OCI-LY1 (cell line): ENCODE data around the gene LRRK2.

Source experiments
- H2AFZ ChIP-seq: fragments of 200-600 bp; sonication (generic), shearing (Covaris generic); 2 replicates; pipeline ENCODE4 v1.6.0; 2014; ENCODE audit warnings: antibody characterized with exemption, mild to moderate bottlenecking, low read length
- H3F3A ChIP-seq: fragments of 200-600 bp; sonication (generic), shearing (Covaris generic); 2 replicates; pipeline ENCODE4 v1.6.0; 2014; ENCODE audit warnings: mild to moderate bottlenecking, antibody characterized with exemption, low read length, moderate library complexity; ENCODE audit not compliant: insufficient read depth
- H3K27ac ChIP-seq: fragments of 200-600 bp; sonication (generic); 2 replicates; pipeline ENCODE4 v1.5.1; 2014; ENCODE audit warnings: low read length, mixed run types, mild to moderate bottlenecking, low read depth; ENCODE audit not compliant: poor library complexity, severe bottlenecking
- H3K27me3 ChIP-seq: fragments of 200-600 bp; sonication (generic); 2 replicates; pipeline ENCODE4 v1.6.0; 2014; ENCODE audit warnings: antibody characterized with exemption, mild to moderate bottlenecking, low read length, moderate library complexity; ENCODE audit not compliant: insufficient read depth
- H3K36me3 ChIP-seq: fragments of 200-600 bp; sonication (generic); 2 replicates; pipeline ENCODE4 v1.6.1; 2014; ENCODE audit warnings: mild to moderate bottlenecking, antibody characterized with exemption, low read length, moderate library complexity, mixed read lengths; ENCODE audit not compliant: insufficient read depth
- H3K4me1 ChIP-seq: fragments of 200-600 bp; sonication (generic); 2 replicates; pipeline ENCODE4 v1.5.1; 2014; ENCODE audit warnings: mild to moderate bottlenecking, low read length, moderate library complexity; ENCODE audit not compliant: insufficient read depth, severe bottlenecking
- H3K4me2 ChIP-seq: fragments of 200-600 bp; sonication (generic), shearing (Covaris generic); 2 replicates; pipeline ENCODE4 v1.6.1; 2014; ENCODE audit warnings: low read length
- H3K4me3 ChIP-seq: fragments of 200-600 bp; sonication (generic); 2 replicates; pipeline ENCODE4 v1.5.1; 2014; ENCODE audit warnings: low read length, low read depth, mild to moderate bottlenecking, mixed read lengths; ENCODE audit not compliant: poor library complexity, severe bottlenecking
- H3K79me2 ChIP-seq: fragments of 200-600 bp; shearing (Covaris generic); 2 replicates; pipeline ENCODE4 v1.6.1; 2016; ENCODE audit warnings: mixed run types, low read length, mixed read lengths; ENCODE audit not compliant: insufficient read depth
- H3K9ac ChIP-seq: fragments of 200-600 bp; sonication (generic), shearing (Covaris generic); 2 replicates; pipeline ENCODE4 v1.6.1; 2014; ENCODE audit warnings: mild to moderate bottlenecking, low read length, mixed read lengths
- H3K9me2 ChIP-seq: fragments of 200-600 bp; sonication (generic), shearing (Covaris generic); 2 replicates; pipeline ENCODE4 v1.6.1; 2014; ENCODE audit warnings: low read depth, mild to moderate bottlenecking, low read length, mixed read lengths
- H3K9me3 ChIP-seq: fragments of 200-600 bp; shearing (Covaris generic); 2 replicates; pipeline ENCODE4 v1.6.1; 2014; ENCODE audit warnings: low read length, mixed read lengths
- H4K20me1 ChIP-seq: fragments of 200-600 bp; sonication (generic), shearing (Covaris generic); 2 replicates; pipeline ENCODE4 v1.6.0; 2016; ENCODE audit warnings: mild to moderate bottlenecking, low read length; ENCODE audit not compliant: insufficient read depth
- CTCF ChIP-seq: fragments of 200-600 bp; sonication (generic), shearing (Covaris generic); IDR thresholded peaks from 2 replicates; pipeline ENCODE4 v1.5.1; 2017; ENCODE audit warnings: mild to moderate bottlenecking, antibody characterized with exemption, low read length, moderate library complexity, mixed read lengths
- EZH2 ChIP-seq: fragments of 200-600 bp; sonication (generic), shearing (Covaris generic); IDR thresholded peaks from 2 replicates; pipeline ENCODE4 v1.8.0; 2017; ENCODE audit warnings: borderline replicate concordance, mixed run types, mild to moderate bottlenecking, antibody characterized with exemption, low read length, moderate library complexity, mixed read lengths

The LRRK2 gene

GRCh38 chr12:40192704-40193255 lies 32.0 kb upstream of the LRRK2 start:
- Histone ChIP-seq H3K36me3 (no peaks in the 10 kb centered on the region), H3K9me3 (peaks cover 6% of the 10 kb centered on the region; the same call in 1 of the 2 replicates), H3K27ac (peak overlapping the region; percentile 92), H4K20me1 (no peaks in the 10 kb centered on the region), H3F3A (no peaks in the 10 kb centered on the region), H3K9ac (peak overlapping the region; percentile 44; the same call in 1 of the 2 replicates), H2AFZ (peak overlapping the region; percentile 70), H3K27me3 (no peaks in the 10 kb centered on the region), H3K4me1 (peaks cover 39% of the 10 kb centered on the region), H3K4me3 (peak overlapping the region; percentile 20), H3K79me2 (no peaks in the 10 kb centered on the region), H3K4me2 (peak overlapping the region; percentile 53), H3K9me2 (no peaks in the 10 kb centered on the region)
- TF ChIP-seq CTCF (no peak), EZH2 (no peak)

- no peaks in the 10 kb centered on the region for H3F3A ChIP-seq
- peak overlapping the region; percentile 92 for H3K27ac ChIP-seq
- H2AFZ ChIP-seq: no peak overlapping the region
- H3K4me3 ChIP-seq: no peak overlapping the region
- no peaks in the 10 kb centered on the region for H3K27me3 ChIP-seq
- H3K9ac ChIP-seq: no peak overlapping the region
- no peak overlapping the region for H3K4me2 ChIP-seq
- no peaks in the 10 kb centered on the region for H3K9me2 ChIP-seq
- peaks cover 39% of the 10 kb centered on the region for H3K4me1 ChIP-seq
- no peaks in the 10 kb centered on the region for H3K36me3 ChIP-seq
- no peak for TF ChIP-seq EZH2
- TF ChIP-seq CTCF: no peak
- H3K79me2 ChIP-seq: no peaks in the 10 kb centered on the region
- peaks cover 4% of the 10 kb centered on the region; the same call in 1 of the 2 replicates for H3K9me3 ChIP-seq
- no peaks in the 10 kb centered on the region for H4K20me1 ChIP-seq
Observed at GRCh38 chr12:40194846-40195245, 30.0 kb upstream of the LRRK2 start.

- Histone ChIP-seq H4K20me1 (no peaks in the 10 kb centered on the region), H3F3A (no peaks in the 10 kb centered on the region), H3K27ac (no peak overlapping the region), H3K79me2 (no peaks in the 10 kb centered on the region), H3K4me3 (no peak overlapping the region), H3K27me3 (no peaks in the 10 kb centered on the region), H3K9ac (no peak overlapping the region), H3K9me3 (no peaks in the 10 kb centered on the region), H3K4me2 (no peak overlapping the region), H2AFZ (no peak overlapping the region), H3K36me3 (no peaks in the 10 kb centered on the region), H3K9me2 (no peaks in the 10 kb centered on the region), H3K4me1 (peaks cover 41% of the 10 kb centered on the region)
- TF ChIP-seq EZH2 (no peak), CTCF (no peak)
Observed at GRCh38 chr12:40197590-40197989, 27.2 kb upstream of the LRRK2 start.
